Prostate gland (tissue), 2 donors: ENCODE results near the gene ZNF518A. TPM values are rescaled to one million over a fixed set of nuclear protein-coding genes. Genes with fewer than 3 reads are reported as not detected.

Experiments
- DNase-seq: peaks from one replicate; pipeline ENCODE4 v3.0.0-alpha.2; 2019; ENCODE audit warnings: low spot score
- H3K27ac ChIP-seq, 2 donors: fragments of 200-600 bp; sonication (generic); 2 replicates each; pipeline ENCODE4 v1.5.1; 2017 to 2019
- H3K27me3 ChIP-seq: fragments of 200-600 bp; sonication (generic); replicated peaks from 2 replicates; pipeline ENCODE4 v1.5.1; 2019; ENCODE audit not compliant: insufficient read depth
- H3K36me3 ChIP-seq, 2 donors: fragments of 200-600 bp; sonication (generic); 1 replicate in 1 of 2; 2 replicates in 1 of 2; pipeline versions ENCODE4 v1.5.1 to v1.8.1; 2017 to 2019
- H3K4me1 ChIP-seq: fragments of 200-600 bp; sonication (generic); replicated peaks from 2 replicates; pipeline ENCODE4 v1.5.1; 2019
- H3K4me3 ChIP-seq, 2 donors: fragments of 200-600 bp; sonication (generic); 2 replicates each; pipeline ENCODE4 v1.5.1; 2017 to 2019
- H3K9me3 ChIP-seq: fragments of 200-600 bp; sonication (generic); 2 replicates; pipeline ENCODE4 v1.5.1; 2017
- POLR2A ChIP-seq: fragments of 450-650 bp; IDR thresholded peaks from one replicate; pipeline ENCODE4 v1.6.1; 2016; ENCODE audit warnings: antibody characterized with exemption, mild to moderate bottlenecking
- POLR2AphosphoS5 ChIP-seq: sonication (generic); formaldehyde crosslinking; IDR thresholded peaks from one replicate; pipeline ENCODE4 v1.6.1; 2017; ENCODE audit warnings: antibody characterized with exemption
- WGBS: methylation state at CpG from one replicate; pipeline ENCODE4 v1.1.5; 2018; 5-methylcytosine and 5-hydroxymethylcytosine counted together
- intact Hi-C: fragments of 100-400 bp; cut with DNase I; formaldehyde crosslinking; loops from one replicate; pipeline ENCODE4 v1.14.2; 2022
- total RNA-seq, 2 donors: library from RNA; depleted of rRNA; stranded (reverse); fragments of >200 nt; gene quantifications; one replicate each; pipeline ENCODE4 v1.1.0, GENCODE V29; 2016
- TF ChIP-seq, protein P1 (sequence below), 4 experiments: fragments of 200-600 bp in 2 of 4; fragments of 450-650 bp in 2 of 4; sonication (generic) in 2 of 4; IDR thresholded peaks; 1 replicate in 3 of 4; 2 replicates in 1 of 4; pipeline ENCODE4 v1.5.1; 2016 to 2019; ENCODE audit warnings: antibody characterized with exemption in 4 of 4, mild to moderate bottlenecking in 2 of 4, moderate library complexity in 2 of 4

Gene ZNF518A
- total RNA-seq, 2 donors from 2014 or later: 23.0 to 42.4 TPM

DNA sequence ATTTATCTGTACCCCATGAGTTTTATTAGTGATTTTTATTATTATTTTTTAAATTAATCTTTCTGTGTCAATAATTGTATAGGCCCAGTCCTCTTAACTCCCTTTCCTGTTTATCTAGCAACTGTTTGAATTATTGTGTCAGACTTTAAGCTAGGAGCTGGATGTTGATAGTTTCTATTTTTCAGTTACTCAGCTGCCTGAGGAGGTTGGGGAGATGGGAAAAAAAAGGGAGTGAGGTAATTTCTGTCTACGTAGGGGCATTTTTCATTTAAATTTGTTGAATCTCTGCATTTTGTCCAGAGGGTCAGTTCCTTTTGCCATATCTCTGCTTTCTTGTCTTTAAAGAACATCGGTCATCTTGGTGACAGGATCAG is 5.0 kb upstream of the ZNF518A start:
- DNase-seq: no peak
- H3K27me3 ChIP-seq: peaks cover 4% of the 10 kb centered on the region

DNA sequence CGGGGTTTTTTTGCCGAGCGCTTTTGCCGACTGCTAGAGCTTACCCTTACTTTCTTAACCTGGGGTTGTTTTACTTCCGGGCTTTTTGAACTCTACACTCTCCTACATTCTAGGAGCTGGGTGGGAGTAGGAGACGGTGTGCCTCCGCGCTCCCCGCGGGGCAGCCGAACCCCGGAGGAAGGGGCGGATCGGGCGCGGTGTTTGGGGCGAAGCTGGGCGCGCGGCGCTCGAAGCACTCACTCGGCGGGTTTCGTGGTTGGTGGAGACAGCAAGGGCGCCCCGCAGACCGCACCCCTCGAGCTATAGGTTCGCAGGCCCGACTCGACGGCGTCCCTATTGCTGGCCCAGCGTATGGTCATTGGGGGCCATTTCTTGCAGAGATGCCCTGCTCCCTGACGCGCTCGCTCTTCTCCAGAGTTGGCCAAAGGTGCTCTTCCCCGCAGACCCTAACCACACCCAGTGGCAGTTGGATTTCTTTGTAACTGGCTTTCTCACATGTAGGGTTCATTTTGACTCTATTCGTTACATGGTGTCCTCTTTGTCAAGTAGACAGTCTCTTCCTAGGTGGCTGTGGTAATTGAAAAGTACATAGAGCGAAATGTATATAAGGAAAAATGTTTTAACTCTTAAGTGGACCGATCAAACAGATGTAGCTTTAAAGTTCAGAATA is 364 bp downstream of the ZNF518A start:
- WGBS: 1% methylated on average over 42 of the region's 42 CpGs
- no peaks in the 10 kb centered on the region for H3K36me3 ChIP-seq
- peak; percentile 42 for DNase-seq
- peak overlapping the region; percentile 94 to 95 for H3K27ac ChIP-seq
- no peaks in the 10 kb centered on the region for H3K9me3 ChIP-seq
- TF ChIP-seq POLR2AphosphoS5 (no peak), POLR2A (no peak)
- TF ChIP-seq, protein P1, sequence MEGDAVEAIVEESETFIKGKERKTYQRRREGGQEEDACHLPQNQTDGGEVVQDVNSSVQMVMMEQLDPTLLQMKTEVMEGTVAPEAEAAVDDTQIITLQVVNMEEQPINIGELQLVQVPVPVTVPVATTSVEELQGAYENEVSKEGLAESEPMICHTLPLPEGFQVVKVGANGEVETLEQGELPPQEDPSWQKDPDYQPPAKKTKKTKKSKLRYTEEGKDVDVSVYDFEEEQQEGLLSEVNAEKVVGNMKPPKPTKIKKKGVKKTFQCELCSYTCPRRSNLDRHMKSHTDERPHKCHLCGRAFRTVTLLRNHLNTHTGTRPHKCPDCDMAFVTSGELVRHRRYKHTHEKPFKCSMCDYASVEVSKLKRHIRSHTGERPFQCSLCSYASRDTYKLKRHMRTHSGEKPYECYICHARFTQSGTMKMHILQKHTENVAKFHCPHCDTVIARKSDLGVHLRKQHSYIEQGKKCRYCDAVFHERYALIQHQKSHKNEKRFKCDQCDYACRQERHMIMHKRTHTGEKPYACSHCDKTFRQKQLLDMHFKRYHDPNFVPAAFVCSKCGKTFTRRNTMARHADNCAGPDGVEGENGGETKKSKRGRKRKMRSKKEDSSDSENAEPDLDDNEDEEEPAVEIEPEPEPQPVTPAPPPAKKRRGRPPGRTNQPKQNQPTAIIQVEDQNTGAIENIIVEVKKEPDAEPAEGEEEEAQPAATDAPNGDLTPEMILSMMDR (IDR thresholded peaks at IDR 0.05): no peak
- H3K4me1 ChIP-seq: no peaks in the 10 kb centered on the region
- peak overlapping the region; percentile 60 to 66 for H3K4me3 ChIP-seq
- intact Hi-C loops: no loop called here
- H3K27me3 ChIP-seq: no peaks in the 10 kb centered on the region

More for the DNA sequence above, 5.0 kb upstream of the ZNF518A start:
- intact Hi-C loops: no loop called here
- Histone ChIP-seq H3K4me1 (no peaks in the 10 kb centered on the region), H3K4me3 (no peak overlapping the region), H3K36me3 (no peaks in the 10 kb centered on the region), H3K27ac (no peak overlapping the region), H3K9me3 (no peaks in the 10 kb centered on the region)
- WGBS: 79% methylated on average over 2 of the region's 2 CpGs
- TF ChIP-seq, protein P1 (IDR thresholded peaks at IDR 0.05): no peak
- TF ChIP-seq POLR2AphosphoS5 (no peak), POLR2A (no peak)

DNA sequence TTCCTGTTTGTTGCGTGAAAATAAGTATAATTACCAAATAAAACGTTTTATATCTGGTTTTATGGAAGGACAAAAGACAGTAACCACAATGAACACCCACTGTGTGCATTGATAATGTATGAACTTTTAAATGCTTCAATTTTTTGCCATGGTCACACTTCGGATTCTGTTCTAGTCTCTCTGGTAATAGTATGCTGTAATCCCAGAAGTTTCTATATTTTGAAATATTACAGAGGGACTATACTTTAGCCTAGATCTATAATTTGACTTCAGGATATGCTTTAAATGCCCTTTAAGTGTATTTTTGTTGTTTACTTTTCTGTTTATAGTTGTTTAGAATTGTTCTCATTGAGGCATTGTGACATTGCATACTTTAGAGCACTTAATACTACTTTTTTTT is 1.5 kb downstream of the ZNF518A start:
- no peaks in the 10 kb centered on the region for H3K4me1 ChIP-seq
- DNase-seq: no peak
- no peaks in the 10 kb centered on the region for H3K9me3 ChIP-seq
- H3K27ac ChIP-seq: no peak overlapping the region
- H3K4me3 ChIP-seq: no peak overlapping the region
- 78% methylated on average over 3 of the region's 3 CpGs for WGBS
- no peaks in the 10 kb centered on the region for H3K27me3 ChIP-seq
- no peaks in the 10 kb centered on the region for H3K36me3 ChIP-seq
- intact Hi-C loops: no loop called here
- TF ChIP-seq POLR2AphosphoS5: no peak
- no peak for TF ChIP-seq POLR2A
- TF ChIP-seq, protein P1 (IDR thresholded peaks at IDR 0.05): no peak

DNA sequence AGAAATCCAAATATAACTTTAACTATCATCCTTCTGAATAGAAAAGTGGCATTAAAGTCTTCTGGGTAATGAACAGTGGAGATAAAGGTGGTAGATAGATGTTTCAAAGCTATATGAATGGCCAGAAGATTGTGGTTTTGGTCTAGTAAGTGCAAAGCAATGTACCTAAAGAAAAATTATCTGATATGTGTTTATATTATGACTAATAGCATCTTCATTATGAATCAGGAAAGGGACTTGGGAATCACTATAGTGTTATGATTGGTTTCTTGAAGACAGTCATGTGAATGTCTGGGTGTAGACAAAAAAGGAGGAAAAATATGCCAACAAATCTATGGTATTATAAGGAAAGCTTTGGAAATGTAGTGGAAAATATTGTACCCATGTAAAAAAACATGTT is 3.0 kb downstream of the ZNF518A start:
- Histone ChIP-seq H3K36me3 (no peaks in the 10 kb centered on the region), H3K4me3 (no peak overlapping the region), H3K9me3 (no peaks in the 10 kb centered on the region), H3K4me1 (no peaks in the 10 kb centered on the region), H3K27me3 (no peaks in the 10 kb centered on the region), H3K27ac (no peak overlapping the region)
- intact Hi-C loops: no loop called here
- TF ChIP-seq POLR2AphosphoS5 (no peak), POLR2A (no peak)
- TF ChIP-seq, protein P1 (IDR thresholded peaks at IDR 0.05): no peak
- DNase-seq: no peak

DNA sequence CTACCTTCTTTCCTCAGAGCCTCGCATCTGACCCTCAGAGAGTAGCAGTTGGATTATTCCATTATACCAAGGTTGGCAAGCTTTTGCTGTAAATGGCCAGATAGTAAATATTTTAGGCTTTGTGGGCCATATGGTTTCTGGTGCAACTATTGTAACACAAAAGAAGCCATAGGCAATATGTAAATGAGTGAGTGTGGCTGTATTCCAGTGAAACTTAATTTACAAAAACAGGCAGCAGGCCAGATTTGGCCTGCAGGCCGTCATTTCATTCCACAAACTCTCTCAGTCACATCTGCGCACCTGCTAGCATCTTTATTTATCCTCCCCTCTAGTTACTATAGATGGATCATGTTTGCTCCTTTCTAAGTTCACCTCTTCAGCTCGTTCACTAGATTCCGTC is 6.7 kb downstream of the ZNF518A start:
- DNase-seq: no peak
- Histone ChIP-seq H3K4me3 (no peak overlapping the region), H3K4me1 (no peaks in the 10 kb centered on the region), H3K27ac (no peak overlapping the region), H3K36me3 (no peaks in the 10 kb centered on the region), H3K27me3 (no peaks in the 10 kb centered on the region), H3K9me3 (no peaks in the 10 kb centered on the region)
- 90% methylated on average over 5 of the region's 5 CpGs for WGBS
- TF ChIP-seq POLR2AphosphoS5: no peak
- TF ChIP-seq, protein P1 (IDR thresholded peaks at IDR 0.05): no peak
- no peak for TF ChIP-seq POLR2A
- intact Hi-C loops: no loop called here
